ENCODE measurements around the gene CEP57.

The CEP57 gene

GRCh38 chr11:95790123-95790932, at the start of gene CEP57:
TSS of gene CEP57 (plus strand) at chr11:95790498. CDS start at chr11:95790699, 201 bp downstream.
- peak; percentile 97 for DNase-seq

- no peak for DNase-seq
Measured at GRCh38 chr11:95750101-95750500, 40.2 kb upstream of the CEP57 start.

- no peak for DNase-seq
Measured at GRCh38 chr11:95751515-95751914, 38.8 kb upstream of the CEP57 start.

- DNase-seq, result no peak
Measured at GRCh38 chr11:95760941-95761340, 29.4 kb upstream of the CEP57 start.

DNA sequence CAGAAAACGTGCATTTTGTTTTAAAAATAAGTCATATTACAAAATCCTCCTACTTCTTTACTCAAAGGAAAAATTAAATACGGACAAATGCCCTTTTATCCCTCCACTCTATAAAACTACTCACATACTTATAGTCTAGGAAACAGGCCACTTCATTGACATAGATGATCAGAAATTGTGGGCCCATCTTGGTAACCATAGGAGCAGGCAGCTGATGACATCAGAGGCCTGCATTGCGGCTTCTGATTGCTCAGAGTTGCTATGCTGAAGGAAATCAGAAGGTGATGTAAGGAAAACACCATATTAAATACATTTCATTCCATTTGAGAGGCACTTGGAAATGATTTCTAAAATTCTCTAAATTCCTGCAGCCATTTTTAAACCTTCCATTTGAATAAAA, 27.8 kb upstream of the CEP57 start:
- DNase-seq, result no peak

DNA sequence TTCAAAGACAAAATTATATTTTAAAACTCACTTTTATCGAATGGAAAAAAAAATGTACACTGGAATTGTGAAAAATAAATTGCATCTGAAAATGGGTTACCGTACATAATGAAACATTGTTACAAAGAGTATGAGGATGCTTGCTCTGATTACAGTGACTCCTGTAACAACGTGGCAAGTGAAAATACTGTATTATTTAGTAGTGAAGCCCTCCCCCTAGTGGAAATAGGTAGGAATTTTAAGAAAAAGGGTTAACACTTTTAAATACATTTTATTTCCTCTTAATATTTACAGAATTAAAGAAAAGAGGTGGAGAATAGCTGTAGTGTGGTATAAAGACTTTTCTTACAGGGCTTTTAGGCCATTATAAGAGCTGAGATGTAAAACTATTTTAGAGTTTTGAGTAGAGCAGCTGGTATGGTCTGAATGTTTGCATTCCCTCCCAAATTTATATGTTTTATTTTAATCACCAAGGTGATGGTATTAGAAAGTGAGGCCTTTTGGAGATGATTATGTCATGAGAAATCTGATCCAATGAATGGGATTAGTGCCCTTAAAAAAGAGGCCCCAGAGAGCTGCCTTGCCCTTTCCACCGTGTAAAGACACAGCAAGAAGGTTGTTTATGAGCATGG, 25.9 kb upstream of the CEP57 start:
- peak; percentile 68 for DNase-seq

- DNase-seq, result no peak
Measured at GRCh38 chr11:95766701-95767100, 23.6 kb upstream of the CEP57 start.

- no peak for DNase-seq
Measured at GRCh38 chr11:95767498-95767897, 22.8 kb upstream of the CEP57 start.

DNA sequence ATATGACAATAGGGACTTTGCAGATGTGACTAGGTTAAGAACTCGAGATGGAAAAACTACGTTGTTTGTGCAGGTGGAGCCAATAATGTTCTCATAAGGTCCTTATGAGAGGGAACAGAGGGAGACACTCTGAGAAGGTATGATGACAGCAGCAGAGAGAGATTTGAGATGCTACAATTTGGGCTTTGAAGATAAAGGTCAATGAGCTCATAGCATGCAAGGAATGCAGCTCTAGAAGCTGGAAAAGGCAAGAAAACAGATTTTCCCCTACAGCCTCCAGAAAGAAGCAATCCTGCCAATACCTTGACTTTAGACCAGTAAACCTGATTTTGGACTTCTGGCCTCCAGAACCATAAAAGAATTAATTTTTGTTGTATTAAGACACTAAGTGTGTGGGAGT, 21.8 kb upstream of the CEP57 start:
- DNase-seq, result no peak

DNA sequence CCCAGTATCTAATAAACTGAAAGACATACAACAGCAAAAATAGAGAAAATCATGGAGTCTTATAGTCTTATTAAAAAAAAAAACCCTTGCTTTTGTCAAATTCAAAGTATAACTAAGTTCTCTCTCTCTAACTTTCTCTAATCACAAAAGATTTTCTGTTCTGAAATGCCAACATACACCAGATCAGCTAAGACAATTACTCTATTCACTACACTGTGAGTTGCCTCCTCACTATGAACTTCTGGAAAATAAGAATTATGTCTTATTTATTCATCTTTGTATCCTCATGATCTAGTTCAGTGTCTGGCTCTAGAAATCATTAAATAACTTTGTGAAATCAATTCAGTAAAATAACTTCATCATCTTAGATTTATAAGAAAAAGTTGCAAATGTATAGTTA, 13.4 kb upstream of the CEP57 start:
- no peak for DNase-seq

DNA sequence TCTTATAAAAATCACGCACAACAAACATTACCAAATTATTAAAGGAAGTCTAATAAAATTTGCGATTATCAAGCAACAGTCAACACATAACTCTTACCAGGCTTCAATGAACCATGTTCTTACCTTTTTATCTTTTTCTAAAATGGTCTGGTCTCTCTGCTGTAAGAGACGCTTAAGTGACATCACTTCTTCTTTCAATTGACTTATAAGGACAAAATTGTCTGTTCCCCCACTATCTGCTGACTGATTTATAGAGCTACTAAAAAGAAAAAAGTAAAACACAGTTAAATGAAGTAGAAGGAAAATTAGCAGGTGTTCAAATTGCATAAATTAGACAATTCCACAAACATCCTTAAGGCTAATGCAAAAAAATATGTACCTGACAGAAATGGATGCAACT, 11.6 kb upstream of the CEP57 start:
- DNase-seq, result no peak

DNA sequence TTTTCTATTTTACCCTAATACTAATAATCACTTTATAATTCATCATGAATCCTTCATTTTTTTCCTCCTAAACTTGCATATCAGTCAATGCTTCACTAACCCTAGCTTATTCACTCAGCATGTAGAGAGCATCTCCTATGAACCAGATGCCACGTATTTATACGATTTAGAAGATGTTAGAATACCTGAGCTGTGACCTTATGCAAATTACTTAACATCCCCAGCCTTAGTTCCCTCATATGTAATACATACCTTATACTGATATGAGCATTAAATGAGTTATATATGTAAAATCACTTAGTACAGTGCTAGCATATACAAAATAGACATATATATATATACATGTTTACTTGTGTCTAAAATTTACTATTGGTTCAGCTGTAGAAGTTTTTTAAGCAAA, 9.8 kb upstream of the CEP57 start:
- DNase-seq, result no peak

DNA sequence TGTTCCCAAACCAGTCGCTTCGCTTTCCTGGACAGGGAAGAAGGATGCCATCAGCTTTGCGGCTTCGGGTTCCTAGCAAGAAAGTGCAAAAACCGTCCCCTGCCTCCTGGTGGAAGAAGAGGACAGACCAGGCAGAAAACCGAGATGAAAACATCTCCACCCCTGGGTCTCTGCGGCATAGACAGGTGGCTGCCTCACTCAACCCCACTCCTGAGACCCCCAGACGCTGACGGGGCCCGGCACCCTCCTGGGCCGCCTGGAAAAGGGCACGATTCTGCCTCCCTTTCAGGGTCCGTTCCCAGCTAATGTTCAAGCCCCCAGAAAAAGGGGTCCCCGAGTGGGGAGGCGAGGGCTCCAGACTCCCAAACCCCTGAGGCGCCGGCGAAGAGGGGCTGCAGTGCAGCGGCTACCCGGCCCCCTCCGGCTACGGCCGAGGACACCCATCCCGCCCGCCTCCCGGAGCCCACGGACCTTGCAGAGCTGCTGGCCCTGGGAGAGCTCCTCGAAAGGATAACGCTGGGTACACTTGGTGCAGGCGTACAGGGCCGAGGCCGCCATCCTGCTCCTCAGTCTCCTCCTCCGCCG, 1.3 kb upstream of the CEP57 start:
- no peak for DNase-seq

DNA sequence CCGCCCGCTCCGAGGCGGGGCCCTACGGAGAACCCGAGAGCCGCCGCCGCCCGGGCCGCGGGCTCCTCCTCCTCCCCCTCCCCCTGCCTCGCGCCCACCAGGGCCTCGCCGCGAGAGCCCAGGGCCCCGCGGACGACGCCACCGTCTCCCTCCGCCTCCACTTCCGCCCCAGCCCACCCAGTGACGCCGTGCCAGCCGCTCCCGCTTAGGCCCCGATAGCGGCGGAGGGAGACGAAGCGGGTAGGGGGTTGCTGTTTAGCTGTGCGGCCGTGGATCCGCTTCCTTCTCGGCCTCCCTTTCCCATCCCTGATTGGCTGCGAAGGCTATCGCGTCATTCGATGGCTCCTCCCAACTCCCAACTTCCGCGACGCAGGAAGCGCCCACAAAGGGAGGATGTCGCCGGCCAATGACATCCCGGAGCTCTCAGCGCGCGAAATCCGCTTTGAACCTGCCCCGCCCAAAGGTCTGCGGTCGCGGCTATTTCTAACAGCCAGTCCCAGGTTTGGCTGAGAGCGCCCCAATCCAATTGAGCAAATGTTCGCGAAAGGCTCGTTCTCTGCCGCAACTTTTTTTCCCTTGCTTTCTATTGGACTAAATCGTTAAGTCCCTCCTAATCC, 684 bp upstream of the CEP57 start, which contains the start of gene FAM76B:
Gene FAM76B, minus strand, starts transcription at position 277 of the 617 bp plus-strand sequence. CDS start 304 bp downstream, outside the sequence.
- peak; percentile 99 for DNase-seq

GRCh38 chr11:95790933-95791708, 823 bp downstream of the CEP57 start:
- DNase-seq, result peak; percentile 6

- no peak for DNase-seq
Measured at GRCh38 chr11:95791709-95792033, 1.4 kb downstream of the CEP57 start.

- DNase-seq, result no peak
Measured at GRCh38 chr11:95792200-95792599, 1.9 kb downstream of the CEP57 start.

- DNase-seq, result no peak
Measured at GRCh38 chr11:95792700-95793099, 2.4 kb downstream of the CEP57 start.

DNA sequence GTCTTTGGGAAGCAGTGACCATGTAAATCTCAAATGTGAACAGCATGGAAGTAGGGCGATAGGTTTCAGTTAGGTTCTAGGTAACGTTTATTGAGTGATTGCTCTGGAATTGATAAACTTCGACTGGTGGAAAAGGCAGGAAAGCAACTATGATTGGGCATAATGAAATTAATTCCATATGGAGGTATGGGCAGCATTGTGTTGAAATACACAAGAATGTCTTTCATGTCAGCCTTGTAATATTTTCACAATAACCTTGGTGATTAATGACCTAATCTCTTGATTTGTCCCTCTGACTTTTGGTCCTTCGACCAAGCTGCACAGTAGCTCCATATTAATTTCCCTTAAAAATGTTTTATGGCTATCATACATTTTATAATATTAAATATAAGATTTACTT, 2.8 kb downstream of the CEP57 start:
- no peak for DNase-seq

GRCh38 chr11:95794086-95794485, 3.8 kb downstream of the CEP57 start:
- no peak for DNase-seq

GRCh38 chr11:95795627-95796295, 5.5 kb downstream of the CEP57 start:
- no peak for DNase-seq

- DNase-seq, result no peak
Measured at GRCh38 chr11:95796501-95796900, 6.2 kb downstream of the CEP57 start.
